Raji (cell line): Measurements from ENCODE around the gene MORN1.

Experiments
- POLR2A ChIP-seq: IDR thresholded peaks from 2 replicates; pipeline ENCODE4 v1.6.1; 2011; ENCODE audit warnings: low read depth, low read length, control low read depth; ENCODE audit not compliant: insufficient read depth

MORN1 gene

GRCh38 chr1:2339206-2340085, 51.9 kb downstream of the MORN1 start:
- TF ChIP-seq POLR2A, result no peak

GRCh38 chr1:2337501-2337900, 53.9 kb downstream of the MORN1 start:
- TF ChIP-seq POLR2A, result no peak

GRCh38 chr1:2337081-2337480, 54.3 kb downstream of the MORN1 start:
- no peak for TF ChIP-seq POLR2A

- TF ChIP-seq POLR2A, result no peak
These were observed 54.9 kb downstream of the MORN1 start for GRCh38 chr1:2336499-2336898.

- no peak for TF ChIP-seq POLR2A
These were observed 55.5 kb downstream of the MORN1 start for GRCh38 chr1:2335721-2336455.

- no peak for TF ChIP-seq POLR2A
These were observed 56.3 kb downstream of the MORN1 start for GRCh38 chr1:2334883-2335534.

GRCh38 chr1:2334366-2334765, 57.0 kb downstream of the MORN1 start:
- no peak for TF ChIP-seq POLR2A

- TF ChIP-seq POLR2A, result no peak
These were observed 60.2 kb downstream of the MORN1 start for GRCh38 chr1:2331200-2331544.

GRCh38 chr1:2330519-2331199, 60.7 kb downstream of the MORN1 start:
- no peak for TF ChIP-seq POLR2A

GRCh38 chr1:2330035-2330434, 61.3 kb downstream of the MORN1 start:
- TF ChIP-seq POLR2A, result no peak

GRCh38 chr1:2328676-2329455, 62.5 kb downstream of the MORN1 start:
- no peak for TF ChIP-seq POLR2A

- TF ChIP-seq POLR2A, result no peak
These were observed 63.5 kb downstream of the MORN1 start for GRCh38 chr1:2327841-2328240.

- TF ChIP-seq POLR2A, result no peak
These were observed 64.8 kb downstream of the MORN1 start for GRCh38 chr1:2326524-2326923.

GRCh38 chr1:2324553-2325366, 66.6 kb downstream of the MORN1 start:
- TF ChIP-seq POLR2A, result no peak

GRCh38 chr1:2323451-2323974, 67.8 kb downstream of the MORN1 start:
- TF ChIP-seq POLR2A, result no peak
